ENCODE measurements around the gene FAM180A. TPM values are rescaled to one million over a fixed set of nuclear protein-coding genes. Genes with fewer than 3 reads are reported as not detected.

Gene FAM180A
- total RNA-seq, 1 experiment from 2014 or later = not detected

DNA sequence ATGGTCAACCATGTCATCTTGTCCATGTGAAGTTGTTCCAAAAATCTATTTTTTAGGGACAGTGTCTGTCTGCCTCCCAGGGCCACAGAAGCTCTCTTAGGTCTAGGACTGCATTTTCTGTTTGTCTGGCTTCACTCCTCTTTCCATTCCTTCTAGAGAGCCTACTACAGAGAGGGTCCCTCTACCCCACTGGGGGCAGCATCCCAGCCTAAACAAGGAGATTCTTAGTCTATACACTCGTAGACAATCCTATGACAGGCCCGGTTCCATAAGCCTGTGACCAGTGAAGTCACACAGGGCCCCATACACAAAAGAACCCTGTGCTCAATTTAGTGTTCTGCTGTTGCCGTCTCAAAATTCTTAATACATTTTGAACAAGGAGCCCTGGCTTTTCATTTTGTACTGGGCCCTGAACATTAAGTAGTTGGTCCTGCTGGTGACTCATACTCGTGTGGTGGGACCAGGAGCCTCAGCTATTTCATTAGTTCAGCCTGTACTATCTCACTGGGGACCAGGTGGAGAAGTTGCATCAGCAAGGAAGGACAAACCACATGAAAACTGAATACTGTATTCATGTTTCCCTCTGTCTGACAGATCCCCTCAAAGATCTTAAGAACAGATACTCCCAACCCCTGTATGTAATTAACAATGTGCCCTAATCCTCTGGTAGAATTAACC is 23.5 kb upstream of the FAM180A start:
- no peak for DNase-seq (ENCODE audit: low spot score)

DNA sequence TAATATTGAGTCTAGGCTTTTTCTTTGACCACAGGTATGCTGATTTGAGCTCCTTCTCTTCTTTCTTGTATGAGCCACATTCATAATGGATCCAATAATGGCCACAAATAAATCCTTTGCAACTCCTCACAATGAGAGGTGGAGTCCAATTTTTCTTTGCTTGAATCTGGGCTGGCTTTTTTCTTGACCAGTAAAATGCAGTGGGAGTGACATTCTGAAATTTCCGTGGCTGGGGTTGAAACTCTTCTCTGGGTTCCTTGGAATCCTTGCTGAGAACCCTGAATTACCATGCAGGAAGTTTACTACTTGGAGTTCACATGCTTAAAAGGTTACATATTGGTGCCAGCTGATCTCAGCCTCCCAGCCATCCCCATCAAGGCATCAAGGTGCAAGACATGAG is 22.4 kb upstream of the FAM180A start:
- no peak for DNase-seq (ENCODE audit: low spot score)

DNA sequence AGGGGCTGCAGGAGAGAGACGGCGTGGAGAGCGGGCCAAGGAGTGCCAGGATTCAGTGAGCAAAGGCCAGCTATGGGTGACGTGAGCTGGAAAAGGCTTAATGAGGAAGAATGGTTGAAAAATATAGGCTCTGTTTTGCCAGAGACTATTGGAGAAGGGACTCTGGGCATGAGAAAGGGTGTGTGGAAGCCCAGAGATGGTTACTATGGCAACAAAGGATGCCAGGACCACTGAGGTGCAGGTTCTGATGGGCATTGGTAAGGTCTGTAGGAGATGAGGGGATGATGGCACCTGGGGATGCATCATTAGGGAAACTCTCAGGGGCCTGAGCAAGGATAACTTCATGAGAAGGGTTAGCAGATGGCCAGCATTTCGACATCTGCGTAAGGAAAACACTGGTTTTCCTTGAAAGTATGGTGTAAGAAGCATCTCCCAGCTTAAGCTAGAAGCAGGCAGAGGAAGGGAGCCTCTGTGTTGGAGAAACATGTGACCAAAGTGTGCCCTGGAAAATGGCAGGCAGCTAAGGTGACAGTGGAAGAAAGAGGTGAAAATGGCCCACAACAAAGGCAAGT is 21.6 kb upstream of the FAM180A start:
- no peak for DNase-seq (ENCODE audit: low spot score)

DNA sequence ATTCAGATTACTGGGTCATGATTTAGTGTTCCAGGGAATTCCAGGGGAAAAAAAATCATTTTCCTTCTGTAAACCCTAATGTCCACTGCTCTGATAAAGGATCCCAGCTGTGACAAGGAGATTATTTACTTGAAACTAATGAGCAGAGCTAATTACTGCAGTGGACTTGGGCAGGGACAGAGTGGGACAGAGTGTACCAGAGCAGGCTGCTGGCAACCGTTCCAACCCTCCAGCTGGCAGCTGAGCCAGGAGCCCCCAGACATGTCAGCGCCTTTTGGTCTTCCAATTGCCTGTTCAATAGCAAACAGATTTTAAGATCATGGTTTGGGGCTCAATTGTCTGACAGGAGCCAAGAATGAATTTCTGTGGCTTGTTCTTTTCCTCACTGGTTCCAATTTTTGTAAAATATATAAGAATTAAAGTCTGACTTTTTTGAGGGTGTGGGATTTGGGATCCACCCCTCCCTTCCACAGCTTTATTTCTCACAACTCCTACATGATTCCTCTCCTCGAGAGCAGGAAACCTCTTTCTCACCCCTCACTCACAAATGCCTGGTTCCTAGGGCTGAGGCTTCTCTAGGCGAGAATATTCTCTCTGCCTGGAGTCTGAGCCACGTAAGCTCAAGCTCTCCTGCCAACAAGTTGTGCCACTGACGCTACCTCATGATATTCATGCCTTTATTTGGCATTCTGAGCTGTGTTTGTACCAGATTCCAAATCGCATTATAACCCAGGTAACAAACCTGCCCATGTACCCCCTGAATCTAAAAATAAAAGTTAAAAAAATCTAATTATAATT is 20.6 kb upstream of the FAM180A start:
- no peak for DNase-seq (ENCODE audit: low spot score)

DNA sequence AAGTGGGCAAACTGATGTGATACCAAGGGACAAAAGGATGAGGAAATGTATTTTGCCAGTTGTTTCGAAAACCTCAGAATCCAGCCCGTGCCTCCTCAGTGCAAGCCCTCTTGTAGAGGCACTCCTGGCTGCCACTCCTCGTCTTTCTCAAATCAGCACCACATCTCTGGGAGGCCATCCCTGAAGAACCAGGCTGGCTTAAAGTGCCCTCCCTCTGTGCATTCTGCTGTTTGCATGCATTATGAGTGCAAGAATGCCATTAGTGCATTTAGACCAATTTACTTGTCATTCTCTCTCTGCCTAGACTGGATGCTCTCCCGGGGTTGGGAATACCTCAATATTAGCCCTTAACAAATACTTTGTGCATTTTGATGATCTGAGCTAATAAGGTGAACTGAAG is 19.9 kb upstream of the FAM180A start:
- no peak for DNase-seq (ENCODE audit: low spot score)

DNA sequence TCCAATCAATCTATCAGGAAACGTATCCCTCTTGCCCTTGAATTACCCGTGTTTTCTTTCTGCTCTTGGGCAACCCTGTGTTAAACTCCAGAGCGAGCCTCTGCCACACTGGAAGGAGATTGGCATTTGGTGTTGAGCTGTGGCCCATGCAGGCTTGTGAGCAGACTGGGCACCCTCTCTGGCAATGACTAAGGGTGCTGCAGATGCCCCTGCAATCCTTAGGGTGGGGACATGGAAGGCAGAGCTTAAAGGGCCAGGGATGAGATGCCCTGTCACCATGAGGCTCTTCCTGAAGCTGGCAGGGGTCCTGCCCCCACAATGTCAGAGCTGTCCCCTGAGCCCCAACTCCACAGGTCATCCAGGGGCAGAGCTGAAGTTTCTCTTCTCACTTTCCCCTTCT is 19.5 kb upstream of the FAM180A start:
- no peak for DNase-seq (ENCODE audit: low spot score)

DNA sequence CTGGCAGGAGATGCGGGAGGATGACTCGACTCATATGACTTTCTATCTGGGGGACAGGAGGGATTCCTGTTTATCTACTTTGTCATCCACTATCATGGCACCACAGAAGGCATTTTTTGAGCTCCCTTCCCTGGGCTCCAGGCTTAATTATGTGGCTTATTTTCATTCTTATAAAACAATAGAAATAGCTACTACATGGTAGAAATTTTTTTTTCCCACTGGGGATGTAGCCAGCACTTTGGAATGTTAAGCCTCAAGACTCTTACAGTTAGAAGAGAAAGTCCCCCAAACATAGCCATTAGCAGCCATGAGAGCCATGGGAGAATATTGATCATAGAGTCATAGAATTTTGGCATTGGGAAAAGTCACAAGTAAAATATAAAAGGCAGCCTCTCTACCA is 14.6 kb upstream of the FAM180A start:
- DNase-seq (ENCODE audit: low spot score) = no peak

DNA sequence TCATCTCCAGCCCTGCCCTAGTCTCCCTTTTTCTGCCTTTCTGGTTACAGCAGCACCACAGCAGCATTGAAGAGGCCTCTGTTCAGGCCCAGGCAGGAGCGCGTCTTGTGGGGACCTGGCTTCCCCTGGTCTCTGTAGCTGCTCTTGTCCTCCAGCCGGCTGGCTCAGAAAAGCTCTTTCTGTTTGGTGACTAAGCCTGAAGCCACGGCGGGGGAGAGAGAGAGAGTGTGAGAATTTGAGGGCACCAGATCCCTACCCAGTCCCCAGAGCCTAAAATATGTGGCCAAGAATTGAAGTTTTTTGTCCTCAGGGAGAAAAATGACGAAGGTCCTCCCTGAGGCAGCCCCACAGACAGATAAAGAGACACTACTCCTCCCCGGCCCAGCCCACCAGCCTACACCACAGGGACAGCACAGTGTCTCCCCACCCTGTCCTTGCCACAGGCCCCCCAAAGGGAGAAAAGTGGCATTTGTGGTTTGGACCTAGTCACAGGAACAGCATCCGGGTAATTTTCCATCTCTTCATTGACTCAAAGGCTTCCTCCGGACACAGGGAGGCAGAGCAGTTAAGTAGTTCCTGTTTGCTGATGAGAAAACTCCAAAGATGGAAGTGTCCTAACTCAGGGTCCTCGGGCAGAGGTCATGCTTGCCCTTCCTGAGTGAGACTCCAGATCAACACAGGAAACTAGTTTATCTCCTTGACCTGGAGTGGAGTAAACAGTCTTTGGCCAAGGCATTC is 13.3 kb upstream of the FAM180A start:
- DNase-seq (ENCODE audit: low spot score) = no peak

DNA sequence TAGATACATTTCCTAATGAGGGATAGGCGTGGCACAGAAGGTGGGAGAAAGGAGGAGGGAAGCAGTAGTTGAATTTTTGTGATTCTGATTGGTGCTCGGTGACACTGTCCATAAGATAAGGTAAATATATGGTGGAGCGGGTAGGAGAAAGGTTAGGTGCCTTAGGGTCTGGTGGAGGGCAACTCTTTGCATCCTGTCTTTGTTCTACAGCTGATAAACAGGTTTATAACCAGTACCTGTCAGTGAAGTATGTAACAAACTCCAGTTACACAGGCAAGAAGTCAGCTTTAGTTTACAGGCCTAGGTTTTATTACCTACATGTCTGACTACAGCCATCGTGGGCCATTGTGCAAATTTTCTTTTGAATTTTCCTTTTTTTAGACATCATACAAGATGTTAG is 10.9 kb upstream of the FAM180A start:
- DNase-seq (ENCODE audit: low spot score) = no peak

DNA sequence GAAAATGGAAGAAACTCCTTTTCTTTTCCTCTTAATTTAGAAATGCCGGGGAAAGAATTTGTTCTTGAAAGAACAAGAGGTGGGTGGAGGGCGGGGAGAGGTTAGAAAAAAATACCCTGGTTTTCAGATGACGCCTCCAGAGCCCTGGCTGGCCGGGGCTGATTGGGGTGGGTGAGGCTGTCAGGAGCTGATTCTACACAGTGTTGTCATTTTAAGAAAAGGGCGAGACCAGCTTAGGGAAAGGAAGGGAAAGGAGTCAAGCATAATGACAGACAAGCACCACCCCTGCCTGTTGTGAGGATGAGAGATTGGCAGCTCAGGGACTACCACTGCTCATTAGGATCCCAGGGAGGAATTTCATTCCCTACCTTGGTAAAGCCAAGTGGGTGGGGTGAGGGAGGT is 9.9 kb upstream of the FAM180A start:
- DNase-seq (ENCODE audit: low spot score) = no peak

DNA sequence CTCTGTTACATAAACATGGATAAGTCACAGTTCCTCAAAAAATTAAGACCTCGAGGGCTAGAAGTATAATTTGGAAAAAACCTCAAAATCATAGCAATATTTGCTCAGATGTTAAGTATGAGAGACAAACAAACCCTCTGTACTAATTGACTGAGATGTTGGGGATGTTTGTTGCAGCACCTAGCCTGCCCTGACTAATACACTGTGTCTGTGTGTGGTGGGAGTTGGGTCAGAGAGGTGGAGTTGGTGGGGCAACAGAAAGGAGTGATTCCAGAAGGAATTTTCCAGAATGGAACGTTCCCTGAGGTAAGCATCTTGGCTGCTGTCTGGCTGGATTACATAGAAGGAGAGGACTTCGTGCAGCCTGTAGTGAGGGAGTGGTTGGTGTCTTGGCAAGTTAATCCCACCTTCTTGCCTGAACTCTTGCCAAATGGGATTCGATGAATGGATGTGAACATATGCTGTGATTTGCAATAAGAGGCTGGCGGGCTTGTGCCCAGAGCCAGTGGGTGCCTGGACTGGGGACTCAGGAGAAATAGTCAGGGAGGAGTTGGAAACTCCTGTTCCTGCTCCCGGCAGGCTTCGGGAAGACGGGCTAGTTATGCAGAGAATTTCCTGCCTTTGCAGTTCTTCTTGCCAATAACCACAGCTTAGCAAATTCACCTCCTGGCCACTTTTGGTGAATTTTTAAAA is 9.3 kb upstream of the FAM180A start:
- no peak for DNase-seq (ENCODE audit: low spot score)

DNA sequence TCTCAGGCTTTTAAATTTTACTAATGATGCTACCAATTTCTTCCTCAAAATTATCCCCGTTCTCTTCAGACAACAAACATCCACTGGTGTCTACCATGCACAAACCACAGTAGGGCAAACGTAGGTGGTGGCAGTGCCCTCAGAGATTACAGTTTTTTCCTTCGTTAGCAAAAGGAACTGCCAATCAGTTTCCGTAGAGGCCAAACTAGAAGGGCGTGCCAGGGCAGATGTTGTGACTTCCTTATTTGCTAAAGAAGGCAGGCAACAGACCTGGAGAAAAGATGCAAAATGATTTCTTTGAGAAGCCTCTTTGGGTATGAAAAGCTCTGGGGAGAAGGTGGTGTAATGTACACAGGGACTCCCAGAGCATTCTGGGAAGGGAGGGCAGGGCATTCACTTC is 7.6 kb upstream of the FAM180A start:
- DNase-seq (ENCODE audit: low spot score) = no peak

DNA sequence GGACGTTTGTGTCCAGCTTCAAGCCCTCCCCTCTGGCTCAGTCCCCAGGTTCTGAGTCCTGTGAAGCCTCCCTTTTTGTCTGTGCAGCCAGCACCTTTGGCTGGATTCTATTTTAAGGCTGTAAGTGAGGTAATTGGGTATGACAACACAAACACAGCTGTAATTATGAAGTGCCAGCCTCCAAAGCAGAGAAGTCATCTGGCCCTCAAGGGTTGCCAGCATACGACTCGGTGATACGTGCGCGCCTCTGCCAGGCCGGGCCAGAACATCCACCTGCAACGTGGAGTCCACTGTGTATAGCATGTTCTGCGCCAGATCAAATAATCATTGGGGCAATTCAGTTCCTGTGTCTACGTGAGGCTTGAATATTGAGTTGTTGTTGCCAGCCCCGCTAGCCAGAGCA is 6.7 kb upstream of the FAM180A start:
- DNase-seq (ENCODE audit: low spot score) = no peak

DNA sequence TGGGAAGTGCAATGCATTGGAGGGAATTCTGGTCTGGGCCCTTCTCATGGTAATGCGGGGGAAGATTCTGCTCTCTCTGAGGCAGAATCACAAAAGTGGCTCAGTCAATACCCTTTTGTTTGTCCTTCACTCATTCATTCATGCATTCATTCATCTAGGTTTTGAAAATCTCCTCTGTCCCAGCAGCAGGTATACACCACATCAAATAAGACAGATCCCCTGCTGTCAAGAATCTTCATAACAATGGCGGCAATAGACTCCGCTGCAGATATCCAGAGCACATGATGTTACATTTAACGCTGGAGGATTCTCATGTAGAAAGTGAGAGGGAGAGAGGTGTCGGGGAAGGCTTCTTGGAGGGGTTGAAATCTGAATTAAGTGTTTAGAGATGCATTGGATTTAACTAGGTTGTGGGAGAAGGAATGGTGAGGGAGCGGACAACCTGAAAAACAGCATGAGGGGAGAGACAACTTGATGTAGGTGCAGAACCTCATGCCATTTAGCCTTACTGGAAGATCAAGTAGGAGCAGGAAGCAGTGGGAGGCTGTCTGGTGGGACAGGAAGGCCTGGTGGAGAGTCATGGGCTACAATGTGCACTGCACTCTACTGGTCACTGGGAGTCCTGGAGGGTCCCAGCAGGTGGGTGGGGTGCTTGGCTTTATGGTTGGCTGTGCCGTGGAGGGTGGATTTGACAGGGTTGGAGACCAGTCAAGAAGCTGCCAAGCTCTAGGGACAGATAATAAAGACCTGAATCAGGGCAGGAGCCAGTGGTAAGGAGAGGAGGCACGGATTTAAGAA is 5.2 kb upstream of the FAM180A start:
- no peak for DNase-seq (ENCODE audit: low spot score)

DNA sequence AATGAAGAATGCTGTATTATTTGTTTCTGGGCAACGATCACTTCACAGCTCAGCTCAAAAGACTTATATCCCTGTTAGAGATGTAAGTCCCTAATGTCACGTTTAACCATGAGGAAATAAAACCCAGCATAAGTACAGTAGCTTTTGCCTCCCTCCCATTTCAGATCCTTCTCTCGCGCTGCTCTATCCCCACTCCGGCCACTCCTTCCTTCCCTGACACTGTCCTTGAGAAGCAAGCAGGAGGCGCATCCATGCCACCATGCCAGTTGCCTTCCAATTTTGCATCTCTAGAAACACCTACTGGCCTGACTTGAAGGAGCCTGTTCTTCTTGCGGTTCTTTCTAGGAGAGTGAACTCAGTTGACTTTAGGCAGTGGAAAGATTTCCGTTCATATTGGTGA is 1.2 kb downstream of the FAM180A start:
- DNase-seq (ENCODE audit: low spot score) = no peak

DNA sequence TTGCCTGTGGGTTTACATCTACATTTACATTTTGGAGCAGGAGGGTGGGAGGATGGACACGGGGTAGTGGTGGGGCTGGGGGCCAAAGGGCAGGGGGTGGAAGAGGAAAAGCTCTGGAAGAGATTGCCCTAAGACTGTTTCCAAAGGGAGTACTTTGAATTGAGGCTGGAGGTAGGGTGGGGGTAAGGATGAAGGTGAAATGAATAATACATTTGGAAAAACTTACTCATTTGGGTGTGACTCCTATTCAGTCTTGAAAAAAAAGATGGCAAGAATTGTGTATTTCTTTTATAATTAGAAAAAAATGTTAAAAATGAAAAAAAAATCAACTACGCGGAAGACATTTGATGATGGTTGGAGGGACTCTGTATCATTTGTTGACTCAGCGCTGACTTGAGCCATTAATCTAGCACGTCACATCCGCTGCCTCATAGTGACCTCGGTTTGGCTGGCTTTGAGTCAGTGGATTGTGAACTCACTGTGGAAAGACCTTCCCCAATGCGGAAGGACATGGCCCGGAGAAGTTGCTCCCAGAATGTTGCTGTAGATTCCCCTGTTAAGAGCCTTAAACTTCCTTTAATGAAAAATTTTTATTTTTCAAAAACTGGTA is 2.8 kb downstream of the FAM180A start:
- DNase-seq (ENCODE audit: low spot score) = no peak

DNA sequence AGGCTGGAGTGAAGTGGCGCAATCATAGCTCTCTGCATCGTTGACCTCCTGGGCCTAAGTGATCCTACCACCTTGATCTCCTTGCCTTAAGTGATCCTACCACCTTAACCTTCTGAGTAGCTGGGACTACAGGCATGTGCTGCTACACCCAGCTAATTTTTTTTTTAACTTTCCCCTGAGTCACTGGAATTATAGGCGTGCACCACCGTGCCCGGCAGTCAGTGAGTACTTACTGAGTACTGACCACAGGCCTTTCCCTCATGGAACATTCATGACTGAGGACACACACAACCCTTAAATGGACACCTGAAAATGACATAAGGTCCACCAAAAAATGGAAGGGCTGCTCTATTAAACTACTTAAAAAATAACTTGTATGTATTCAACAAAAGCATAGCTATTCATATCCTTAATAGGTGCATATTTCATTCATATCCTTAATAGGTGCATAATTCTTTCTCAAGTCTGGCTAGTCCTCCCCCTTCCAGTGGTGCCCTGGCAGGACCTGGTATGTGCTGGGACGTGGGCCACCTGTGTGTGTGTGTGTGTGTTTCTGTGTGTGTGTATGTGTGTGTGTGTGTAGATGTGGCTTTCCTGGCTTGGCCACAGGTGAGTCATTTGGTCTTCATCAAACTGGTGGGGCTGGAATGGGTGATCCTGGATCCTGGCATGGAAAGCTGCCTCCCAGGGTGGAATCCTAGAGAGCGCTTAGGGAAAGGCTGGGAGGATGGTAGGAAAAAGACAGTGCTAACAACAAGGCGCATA is 3.5 kb downstream of the FAM180A start:
- DNase-seq (ENCODE audit: low spot score) = no peak

DNA sequence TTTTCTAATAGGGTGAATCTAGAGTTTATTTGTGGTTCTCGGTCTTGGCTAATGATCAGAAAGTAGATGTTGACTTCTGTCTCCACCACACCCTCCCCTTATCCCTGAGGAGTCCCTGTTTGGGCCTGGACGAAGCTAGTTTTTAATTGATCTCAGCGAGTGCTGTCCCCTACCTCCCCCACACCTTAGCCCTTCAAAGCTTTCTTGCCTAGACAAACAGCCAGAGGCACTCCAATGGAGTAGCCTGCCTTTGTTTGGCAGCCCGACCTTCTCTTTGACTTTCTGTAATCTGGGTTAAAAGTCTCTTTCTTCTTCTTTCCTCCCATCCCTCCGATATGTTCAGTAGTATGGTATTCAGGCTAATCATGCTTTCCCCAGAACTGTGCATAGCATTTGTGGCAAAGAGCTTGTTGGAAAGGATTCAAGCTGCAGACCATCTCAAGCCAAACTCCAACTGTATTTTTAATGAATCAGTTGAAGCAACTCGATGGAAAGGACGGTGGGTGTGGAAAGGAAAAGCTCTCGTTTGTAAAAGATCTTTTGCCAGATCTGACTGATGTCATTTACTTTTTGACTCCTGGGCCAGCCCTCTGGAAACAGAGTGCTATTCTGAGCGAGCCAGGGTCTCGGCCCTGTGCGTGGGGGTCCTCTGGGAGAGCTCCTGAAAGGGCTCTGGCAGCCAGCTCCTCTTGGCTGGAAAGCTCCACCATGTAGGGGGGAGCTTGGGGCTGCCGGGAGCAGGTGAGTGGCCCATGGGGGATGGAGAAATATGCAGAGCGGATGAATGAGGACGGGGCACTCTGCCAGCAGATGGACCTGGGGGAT is 4.5 kb downstream of the FAM180A start:
- no peak for DNase-seq (ENCODE audit: low spot score)

DNA sequence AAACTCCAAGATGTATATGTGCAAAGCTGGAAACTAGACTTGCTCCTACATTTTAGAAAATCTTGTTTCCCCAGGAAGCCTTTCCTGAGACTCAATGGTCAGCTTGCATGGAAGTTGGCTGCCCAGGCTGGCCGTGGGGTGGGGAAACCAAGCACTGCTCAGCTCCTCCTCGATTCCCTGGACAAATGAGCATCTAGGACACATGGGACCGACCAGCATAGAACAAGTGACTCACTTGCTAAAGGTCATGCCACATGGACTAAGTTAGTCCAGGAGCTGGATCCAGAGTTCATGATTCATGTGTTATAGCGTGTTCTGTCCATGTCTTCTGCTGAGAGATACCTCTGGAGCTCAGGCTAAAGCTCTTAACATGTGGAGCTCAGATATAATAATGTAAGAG is 6.2 kb downstream of the FAM180A start:
- no peak for DNase-seq (ENCODE audit: low spot score)
